OCI-LY3 (cell line): ENCODE results near the gene NPTXR.

ENCODE experiments used
- H2AFZ ChIP-seq: fragments of 200-600, 300-600 bp; shearing (Covaris generic); 2 replicates; pipeline ENCODE4 v1.6.0; 2014; ENCODE audit warnings: antibody characterized with exemption, low read depth, low read length
- H3K27ac ChIP-seq: fragments of 200-600, 300-600 bp; sonication (generic); 2 replicates; pipeline ENCODE4 v1.5.1; 2014; ENCODE audit warnings: mild to moderate bottlenecking, low read length, moderate library complexity, mixed read lengths
- H3K27me3 ChIP-seq: fragments of 200-600, 300-600 bp; sonication (generic); 2 replicates; pipeline ENCODE4 v1.6.1; 2014; ENCODE audit warnings: low read depth, low read length, mixed read lengths
- H3K36me3 ChIP-seq: fragments of 200-600, 300-600 bp; sonication (generic); replicated peaks from 2 replicates; pipeline ENCODE3; 2014; ENCODE audit warnings: low read depth, low read length, mixed read lengths
- H3K4me1 ChIP-seq: fragments of 300-600, 200-600 bp; sonication (generic); 2 replicates; pipeline ENCODE4 v1.6.1; 2014; ENCODE audit warnings: low read length, mixed read lengths
- H3K4me2 ChIP-seq: fragments of 200-600, 300-600 bp; sonication (generic); 2 replicates; pipeline ENCODE4 v1.6.1; 2014; ENCODE audit warnings: low read length, mixed read lengths
- H3K4me3 ChIP-seq: fragments of 300-600, 200-600 bp; sonication (generic); 2 replicates; pipeline ENCODE4 v1.5.1; 2014; ENCODE audit warnings: antibody characterized with exemption, mild to moderate bottlenecking, low read length, moderate library complexity
- H3K79me2 ChIP-seq: fragments of 300-600, 200-600 bp; shearing (Covaris generic); 2 replicates; pipeline ENCODE4 v1.6.1; 2014; ENCODE audit warnings: mild to moderate bottlenecking, low read length, mixed read lengths
- H3K9ac ChIP-seq: fragments of 300-600, 200-600 bp; shearing (Covaris generic); 2 replicates; pipeline ENCODE4 v1.6.0; 2014; ENCODE audit warnings: mild to moderate bottlenecking, low read length, moderate library complexity
- H3K9me3 ChIP-seq: fragments of 200-600, 300-600 bp; shearing (Covaris generic); 2 replicates; pipeline ENCODE4 v1.6.1; 2014; ENCODE audit warnings: low read length, mixed read lengths; ENCODE audit not compliant: insufficient read depth
- H4K20me1 ChIP-seq: fragments of 200-600, 300-600 bp; sonication (generic); 2 replicates; pipeline ENCODE4 v1.6.1; 2016; ENCODE audit warnings: low read length, mixed read lengths; ENCODE audit not compliant: insufficient read depth
- CTCF ChIP-seq: fragments of 200-600, 300-600 bp; sonication (generic); IDR thresholded peaks from 2 replicates; pipeline ENCODE4 v1.5.1; 2014; ENCODE audit warnings: antibody characterized with exemption, low read length, low read depth
- EZH2phosphoT487 ChIP-seq: fragments of 200-600 bp; shearing (Covaris generic); IDR thresholded peaks from 2 replicates; pipeline ENCODE4 v1.6.1; 2018; ENCODE audit warnings: antibody characterized with exemption, mixed run types, low read depth

Gene NPTXR

DNA sequence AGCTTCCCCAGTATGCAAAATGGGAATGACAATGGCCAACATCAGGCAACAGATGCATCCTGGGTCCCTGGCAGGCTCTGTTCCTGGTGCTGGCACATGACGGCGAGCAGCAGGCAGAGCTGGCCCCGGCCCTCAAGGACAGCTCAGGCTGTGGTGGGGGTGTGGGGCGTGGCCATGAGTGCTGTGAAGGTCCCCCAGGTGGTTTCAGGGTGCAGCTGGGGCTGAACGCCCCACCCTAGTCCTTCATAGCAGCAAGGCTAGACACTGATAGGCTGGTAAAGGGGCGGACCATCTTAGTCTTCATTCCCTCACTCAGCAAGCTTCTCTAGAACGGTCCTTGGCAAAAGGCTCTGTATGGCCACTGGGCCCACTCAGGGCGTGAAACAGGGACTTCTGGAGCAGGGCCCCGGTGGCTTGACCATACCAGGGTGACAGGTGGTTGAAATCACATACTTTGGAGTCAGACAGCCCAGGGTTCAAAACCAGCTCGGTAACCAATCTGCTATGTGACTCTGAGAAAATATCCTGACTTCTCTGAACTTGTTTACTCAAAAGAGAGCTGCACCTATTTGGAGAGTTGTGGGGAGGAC is 15.1 kb downstream of the NPTXR start:
- H3K27ac ChIP-seq, result no peak overlapping the region
- no peaks in the 10 kb centered on the region for H3K79me2 ChIP-seq
- no peak overlapping the region for H3K4me3 ChIP-seq
- TF ChIP-seq EZH2phosphoT487 (no peak), CTCF (no peak)
- no peak overlapping the region for H3K9ac ChIP-seq
- no peaks in the 10 kb centered on the region for H3K4me1 ChIP-seq
- peaks cover 12% of the 10 kb centered on the region; the same call in 1 of the 2 replicates for H4K20me1 ChIP-seq
- H2AFZ ChIP-seq, result no peak overlapping the region
- no peaks in the 10 kb centered on the region for H3K9me3 ChIP-seq
- no peaks in the 10 kb centered on the region for H3K36me3 ChIP-seq
- H3K4me2 ChIP-seq, result no peak overlapping the region
- peaks cover 5% of the 10 kb centered on the region for H3K27me3 ChIP-seq

GRCh38 chr22:38828191-38828590 is 15.6 kb downstream of the NPTXR start:
- Histone ChIP-seq H2AFZ (no peak overlapping the region), H3K9ac (no peak overlapping the region), H3K4me3 (no peak overlapping the region), H3K36me3 (no peaks in the 10 kb centered on the region), H3K9me3 (no peaks in the 10 kb centered on the region), H3K79me2 (no peaks in the 10 kb centered on the region), H3K27ac (no peak overlapping the region), H3K4me2 (no peak overlapping the region), H3K27me3 (peaks cover 5% of the 10 kb centered on the region), H4K20me1 (peaks cover 17% of the 10 kb centered on the region; the same call in 1 of the 2 replicates), H3K4me1 (no peaks in the 10 kb centered on the region)
- TF ChIP-seq CTCF (no peak), EZH2phosphoT487 (no peak)

DNA sequence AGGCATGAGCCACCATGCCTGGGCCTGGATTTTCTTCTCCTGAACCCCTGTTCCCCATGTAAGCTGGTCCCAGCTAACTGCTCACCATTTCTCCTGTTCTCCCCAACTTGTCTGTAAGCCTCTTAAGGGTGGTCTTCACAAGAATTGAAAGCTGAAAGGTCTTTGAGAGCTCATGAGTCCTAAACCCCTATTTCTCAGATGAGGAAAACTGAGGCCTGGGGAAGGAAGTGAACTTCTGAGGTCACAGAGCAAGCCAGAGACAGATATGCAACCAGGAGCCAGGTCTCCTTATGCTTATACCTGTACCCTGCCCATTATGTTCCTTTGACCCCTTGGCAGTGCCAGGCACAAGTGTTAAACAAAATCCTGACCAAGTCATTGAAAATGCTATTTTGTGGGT is 16.3 kb downstream of the NPTXR start:
- H3K9ac ChIP-seq, result no peak overlapping the region
- peaks cover 23% of the 10 kb centered on the region for H4K20me1 ChIP-seq
- TF ChIP-seq EZH2phosphoT487, result no peak
- TF ChIP-seq CTCF, result no peak

DNA sequence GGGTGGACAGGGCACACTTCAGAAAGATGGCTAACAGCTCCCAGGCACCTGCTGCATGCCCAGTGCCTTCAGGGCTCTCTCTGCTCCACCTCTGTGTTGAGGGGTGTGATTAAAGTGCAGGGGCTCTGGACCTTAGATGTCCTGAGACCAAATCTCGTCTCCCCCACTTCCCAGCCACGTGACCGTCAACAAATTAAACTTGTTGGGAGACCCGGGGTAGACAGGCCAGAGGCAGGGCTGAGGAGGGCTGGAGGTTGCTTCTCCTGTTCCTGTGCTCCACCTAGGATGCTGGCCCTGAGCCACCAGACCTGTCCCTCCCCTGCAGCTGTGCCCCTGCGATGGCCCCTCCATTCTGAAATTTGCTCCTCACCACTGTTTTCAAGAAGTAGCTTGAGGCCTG is 17.0 kb downstream of the NPTXR start:
- Histone ChIP-seq H3K4me3 (no peak overlapping the region), H3K27ac (no peak overlapping the region), H3K4me2 (no peak overlapping the region), H3K79me2 (no peaks in the 10 kb centered on the region), H3K9ac (no peak overlapping the region), H3K4me1 (no peaks in the 10 kb centered on the region), H3K9me3 (no peaks in the 10 kb centered on the region), H4K20me1 (peaks cover 24% of the 10 kb centered on the region), H2AFZ (no peak overlapping the region), H3K36me3 (no peaks in the 10 kb centered on the region), H3K27me3 (peaks cover 5% of the 10 kb centered on the region)
- TF ChIP-seq CTCF (no peak), EZH2phosphoT487 (no peak)

More for the DNA sequence above, 16.3 kb downstream of the NPTXR start:
- Histone ChIP-seq H3K27ac (no peak overlapping the region), H3K9me3 (no peaks in the 10 kb centered on the region), H3K4me1 (no peaks in the 10 kb centered on the region), H3K79me2 (no peaks in the 10 kb centered on the region), H3K36me3 (no peaks in the 10 kb centered on the region), H3K4me2 (no peak overlapping the region), H3K27me3 (peaks cover 5% of the 10 kb centered on the region), H2AFZ (no peak overlapping the region), H3K4me3 (no peak overlapping the region)
